ENCODE measurements around the gene NPLOC4.

NPLOC4 gene

GRCh38 chr17:81636505-81637288 is at the start of gene NPLOC4, which contains the start of gene TSPAN10:
Gene NPLOC4, minus strand, starts transcription at chr17:81637112. Its CDS starts 182 bp downstream, at chr17:81636930.
Gene TSPAN10, plus strand, starts transcription at chr17:81637196. Its CDS starts 5,217 bp downstream, at chr17:81642413.
- peak; percentile 86 to 87 for DNase-seq

- no peak for DNase-seq
These were observed 49.7 kb upstream of the NPLOC4 start for GRCh38 chr17:81686614-81687013.

DNA sequence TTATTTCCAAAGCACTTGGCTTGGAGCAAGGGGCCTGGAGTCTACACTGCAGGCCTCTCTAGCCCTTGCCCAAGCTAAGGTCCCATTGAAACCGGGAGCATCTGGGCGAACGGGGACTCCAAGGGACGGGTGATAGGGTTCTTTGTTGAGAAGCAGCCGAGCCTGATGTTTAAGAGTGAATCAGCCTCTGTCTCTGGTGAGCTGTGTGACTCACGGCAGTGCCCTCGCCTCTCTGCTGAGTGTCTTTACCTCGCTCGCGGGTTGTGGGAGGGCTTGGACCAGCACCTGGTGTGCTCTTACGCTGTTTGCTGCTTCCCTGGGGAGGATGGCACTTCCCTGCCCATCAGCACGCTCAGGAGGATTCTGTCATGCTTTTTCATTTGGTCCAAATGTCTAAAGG is 48.2 kb upstream of the NPLOC4 start:
- no peak for DNase-seq

DNA sequence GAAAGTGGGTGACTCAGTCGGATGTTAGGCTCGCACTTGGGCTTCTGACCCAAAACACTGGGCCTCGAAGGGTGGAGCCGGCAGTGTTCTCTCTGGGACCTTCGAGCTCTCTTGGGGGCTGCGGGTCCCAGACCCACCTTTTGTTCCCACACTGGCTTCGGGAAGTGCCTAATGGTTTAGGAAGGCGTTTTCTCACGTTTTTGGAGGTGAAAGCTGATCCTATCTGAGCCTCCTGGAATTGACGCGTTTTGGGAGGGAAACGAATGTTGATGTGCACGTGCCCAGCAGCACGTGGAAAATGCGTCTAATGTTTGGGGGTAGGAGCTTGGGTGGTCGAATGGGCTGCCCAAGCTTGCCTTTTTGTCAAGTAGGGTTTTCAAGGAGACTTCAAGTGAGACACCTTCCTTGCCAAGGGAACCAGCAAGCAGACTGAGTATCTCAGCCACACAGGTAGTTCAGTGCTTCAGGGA is 47.6 kb upstream of the NPLOC4 start:
- no peak for DNase-seq

- peak; percentile 99 for DNase-seq
These were observed 46.9 kb upstream of the NPLOC4 start, which contains the start of the genes ARL16 and HGS for GRCh38 chr17:81683584-81684441. Gene ARL16, minus strand, starts transcription at chr17:81683797. Its CDS starts 44 bp downstream, at chr17:81683753. Gene HGS, plus strand, starts transcription at chr17:81684011. Its CDS starts 56 bp downstream, at chr17:81684067.

DNA sequence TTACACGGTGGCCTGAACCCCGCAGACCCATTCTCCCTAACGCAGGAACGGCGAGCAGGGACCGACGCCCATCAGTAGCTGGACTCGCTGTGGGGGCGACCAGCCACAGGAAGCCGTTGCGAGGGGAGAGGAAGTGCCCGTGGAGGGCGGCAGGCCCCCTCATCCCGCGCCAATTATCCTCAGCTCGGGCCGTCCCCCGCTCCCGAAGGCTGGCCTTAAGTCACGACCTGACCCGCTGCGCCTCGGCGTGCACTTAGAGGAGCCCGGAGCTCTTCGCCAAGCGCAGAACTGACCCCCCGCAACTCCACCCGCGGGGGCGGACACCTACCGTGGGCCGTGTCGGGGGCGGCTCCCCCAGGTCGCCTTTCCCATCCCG is 46.3 kb upstream of the NPLOC4 start:
- DNase-seq, result peak in 1 of 2 experiments; percentile 49

GRCh38 chr17:81682565-81683207 is 45.8 kb upstream of the NPLOC4 start:
- peak; percentile 56 to 68 for DNase-seq

GRCh38 chr17:81681672-81682071 is 44.8 kb upstream of the NPLOC4 start:
- DNase-seq, result no peak

DNA sequence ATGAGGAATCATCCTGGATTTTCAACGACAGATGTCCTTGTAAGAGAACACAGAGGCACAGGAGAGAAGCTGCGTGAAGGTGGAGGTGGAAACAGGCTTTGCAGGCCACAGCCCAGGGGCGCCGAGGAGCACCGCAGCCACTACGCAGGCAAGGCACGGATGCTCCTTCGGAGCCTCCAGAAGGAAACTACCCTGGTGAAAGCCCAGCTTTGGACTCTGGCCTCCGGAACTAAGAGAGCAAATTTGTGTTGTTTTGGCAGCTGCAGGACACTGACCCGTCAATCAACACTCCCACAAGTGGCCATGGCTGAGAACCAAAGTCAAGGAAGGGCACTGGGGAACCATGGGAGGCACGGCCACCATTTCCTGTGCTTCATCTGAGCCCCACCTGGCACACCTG is 43.2 kb upstream of the NPLOC4 start:
- DNase-seq, result no peak

DNA sequence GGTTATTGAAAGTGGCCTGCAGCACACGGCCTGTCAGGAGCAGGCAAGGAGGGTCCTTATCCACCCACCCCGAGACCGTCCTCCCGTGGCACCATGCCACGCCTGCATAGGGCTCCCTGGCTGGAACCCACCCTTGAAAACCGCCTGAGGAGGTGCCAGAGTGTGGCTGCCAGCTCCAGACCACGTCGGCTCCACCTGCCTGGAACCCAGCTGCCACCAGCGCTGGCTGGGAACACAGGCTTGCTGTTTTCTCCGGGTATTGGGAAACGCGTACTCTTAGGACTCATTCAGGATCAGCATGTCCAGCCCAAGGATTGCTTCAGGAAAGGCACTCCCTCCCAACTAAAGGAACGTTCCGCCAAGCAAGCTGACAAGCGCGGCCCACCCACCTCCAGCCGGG is 40.0 kb upstream of the NPLOC4 start:
- no peak for DNase-seq

DNA sequence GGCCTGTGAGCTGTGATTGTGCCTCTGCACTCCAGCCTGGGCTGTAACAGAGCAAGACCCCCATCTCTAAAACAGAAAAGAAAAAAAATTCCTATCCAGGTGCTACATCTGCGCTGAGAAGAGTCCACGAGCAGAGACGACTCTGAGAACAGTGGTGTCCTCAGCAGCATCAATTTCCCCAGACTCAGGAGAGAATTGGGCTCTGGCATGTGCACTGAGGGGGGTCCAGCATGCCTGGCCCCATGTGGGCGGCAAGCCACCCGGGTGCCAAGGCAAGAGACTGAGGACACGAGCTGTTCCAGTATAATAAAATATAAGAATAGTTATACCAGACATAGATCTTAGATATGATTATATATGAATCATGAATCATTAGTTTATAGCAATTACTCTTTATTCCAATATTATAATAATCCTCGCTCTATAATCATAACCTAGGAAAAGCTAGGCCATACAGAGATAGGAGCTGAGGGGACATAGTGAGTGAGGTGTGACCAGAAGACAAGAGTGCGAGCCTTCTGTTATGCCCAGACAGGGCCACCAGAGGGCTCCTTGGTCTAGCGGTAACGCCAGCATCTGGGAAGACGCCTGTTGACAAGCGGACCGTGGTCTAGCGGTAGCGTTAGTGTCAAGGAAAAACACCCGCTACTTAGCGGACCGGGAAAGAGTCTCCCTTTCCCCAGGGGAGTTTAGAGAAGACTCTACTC is 38.8 kb upstream of the NPLOC4 start:
- peak; percentile 67 for DNase-seq

DNA sequence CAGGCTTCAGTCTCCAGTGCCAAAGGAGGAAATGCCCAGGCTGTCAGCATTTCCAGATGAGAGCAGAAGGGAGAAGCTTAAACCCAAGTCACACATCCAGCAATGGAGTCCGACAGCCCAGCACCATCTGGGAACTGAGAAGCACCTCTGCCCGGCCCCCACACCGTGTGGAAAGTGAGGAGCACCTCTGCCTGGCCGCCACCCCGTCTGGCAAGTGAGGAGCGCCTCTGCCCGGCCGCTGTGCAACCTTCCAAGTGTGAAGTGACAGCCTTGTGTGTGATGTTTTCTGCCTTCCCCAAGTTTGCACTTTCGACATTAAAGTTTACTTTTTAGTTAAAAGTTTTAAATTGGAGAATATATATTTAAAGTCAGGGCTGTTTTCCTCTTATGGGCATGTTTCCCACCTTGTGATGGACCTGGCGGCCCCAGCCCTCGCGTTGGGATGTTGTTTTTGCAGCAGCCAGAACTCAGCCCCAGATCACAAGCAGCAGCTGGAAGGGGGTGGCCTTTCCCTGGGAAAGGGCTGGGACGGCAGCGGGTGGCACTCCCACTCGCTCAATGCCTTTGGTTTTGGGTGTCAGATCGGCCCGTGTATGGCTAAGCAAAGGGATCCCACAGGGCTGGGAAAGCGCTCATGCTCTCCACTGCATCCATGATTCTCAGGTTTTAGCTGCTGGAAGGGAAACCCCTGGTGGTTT is 36.8 kb upstream of the NPLOC4 start:
- DNase-seq, result no peak

GRCh38 chr17:81672954-81673353 is 36.0 kb upstream of the NPLOC4 start:
- no peak for DNase-seq

GRCh38 chr17:81672504-81672903 is 35.6 kb upstream of the NPLOC4 start:
- DNase-seq, result no peak

DNA sequence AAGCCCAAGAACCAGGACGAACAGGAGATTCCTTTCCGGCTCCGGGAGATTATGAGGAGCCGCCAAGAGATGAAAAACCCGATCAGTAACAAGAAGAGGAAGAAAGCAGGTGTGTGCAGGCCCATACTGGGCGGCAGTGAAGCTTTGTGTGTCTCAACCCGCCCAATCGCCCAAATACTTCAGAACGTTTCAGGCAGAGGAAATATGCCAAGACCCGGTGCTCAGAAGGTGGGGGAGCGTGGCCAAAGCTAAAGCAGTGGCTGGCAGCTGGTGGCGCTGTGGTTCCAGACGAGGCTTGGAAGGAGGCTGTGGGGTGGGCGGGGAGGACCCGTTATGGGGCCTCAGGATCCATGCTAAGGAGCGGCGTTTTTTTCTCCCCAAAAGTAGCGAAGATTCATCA is 30.8 kb upstream of the NPLOC4 start:
- DNase-seq, result peak; percentile 58 to 68

DNA sequence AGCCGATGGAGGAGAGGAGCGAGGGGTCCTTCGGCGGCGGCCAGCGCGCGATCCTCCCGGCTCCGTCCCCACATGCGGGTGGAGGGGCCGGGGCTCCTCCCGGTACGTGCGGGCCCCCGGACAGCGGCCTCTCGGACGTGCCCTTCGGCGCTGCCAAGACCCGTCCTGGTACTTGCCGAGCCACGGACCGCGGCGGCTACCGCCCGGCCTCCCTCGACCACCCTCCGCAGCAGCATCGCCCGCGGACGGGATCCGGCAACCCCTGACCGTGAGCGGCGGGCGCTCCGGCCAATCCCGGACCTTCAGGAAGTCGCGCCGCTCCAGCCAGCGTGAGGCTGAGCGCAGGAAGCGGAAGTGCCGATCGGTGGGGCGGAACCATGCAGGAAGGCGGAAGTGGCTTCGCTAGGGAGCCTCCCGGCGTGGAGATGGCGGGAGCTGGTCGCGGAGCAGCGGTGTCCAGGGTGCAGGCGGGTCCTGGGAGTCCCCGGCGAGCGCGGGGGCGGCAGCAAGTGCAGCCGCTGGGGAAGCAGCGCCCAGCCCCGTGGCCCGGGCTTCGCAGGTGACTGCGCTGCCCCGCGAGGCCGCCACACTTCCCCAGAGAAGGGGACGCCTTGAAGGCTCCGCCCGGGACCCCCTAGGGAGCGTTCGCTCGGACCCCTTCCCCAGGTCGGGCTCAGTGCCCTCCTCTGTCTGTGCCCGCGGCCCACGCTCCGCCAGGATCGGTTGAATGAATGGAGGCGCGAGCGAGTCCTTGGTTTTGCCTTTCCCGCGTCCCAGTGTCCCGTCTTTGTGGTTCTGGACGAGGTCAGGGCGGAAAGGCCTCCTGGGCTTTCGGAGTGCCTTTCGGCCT is 29.7 kb upstream of the NPLOC4 start, which contains the start of the genes CCDC137 and OXLD1:
CCDC137 (plus strand) TSS at position 396 of the 850 bp plus-strand sequence; CDS start at position 426, 30 bp downstream.
OXLD1 (minus strand) TSS at position 264 of the 850 bp plus-strand sequence; CDS start at position 236, 28 bp downstream.
- peak; percentile 97 to 98 for DNase-seq

- DNase-seq, result peak in 1 of 2 experiments; percentile 37
These were observed 29.1 kb upstream of the NPLOC4 start for GRCh38 chr17:81666092-81666341.

DNA sequence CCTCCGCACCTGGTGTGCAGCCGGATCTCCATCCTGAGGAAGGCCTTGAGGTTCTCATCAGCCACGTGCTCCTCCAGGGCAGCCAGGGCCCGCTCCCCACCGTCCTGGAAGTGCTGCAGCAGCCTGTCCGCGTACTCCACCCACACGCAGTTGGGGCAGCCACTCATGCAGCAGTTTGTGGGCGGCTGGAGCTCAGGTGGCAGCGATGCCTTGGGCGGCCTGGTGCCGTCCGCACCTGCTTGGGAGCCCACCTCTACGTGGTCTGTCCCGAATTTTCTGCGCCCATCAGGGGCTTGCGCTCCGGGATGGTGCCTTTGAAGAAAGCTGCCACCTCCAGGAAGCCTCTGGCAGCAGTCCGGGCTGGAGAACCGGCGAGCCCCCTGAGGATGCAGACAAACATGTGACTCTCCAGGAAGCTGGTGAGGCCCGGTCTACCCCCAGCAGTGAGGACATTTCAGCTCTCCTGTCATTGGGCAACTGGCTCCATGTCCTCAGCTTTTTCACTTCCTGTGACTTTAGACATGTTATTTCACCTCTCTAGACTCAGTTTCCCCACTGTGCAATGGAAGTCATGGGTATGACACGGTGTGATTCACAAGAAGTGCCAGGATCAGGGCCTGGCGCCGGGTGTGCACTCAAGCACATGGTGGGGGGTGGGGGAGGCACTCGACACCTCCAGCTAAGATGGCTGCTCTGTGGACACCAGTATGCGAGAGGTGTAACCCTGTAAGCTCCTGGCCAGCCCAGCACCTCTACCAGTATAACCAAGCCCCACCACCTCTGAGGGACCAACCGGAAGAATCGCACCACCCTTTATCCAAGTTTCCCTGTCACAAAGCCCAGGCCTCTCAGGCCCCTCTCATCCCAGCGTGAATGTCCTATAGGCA is 28.5 kb upstream of the NPLOC4 start:
- DNase-seq, result peak; percentile 37 to 47

DNA sequence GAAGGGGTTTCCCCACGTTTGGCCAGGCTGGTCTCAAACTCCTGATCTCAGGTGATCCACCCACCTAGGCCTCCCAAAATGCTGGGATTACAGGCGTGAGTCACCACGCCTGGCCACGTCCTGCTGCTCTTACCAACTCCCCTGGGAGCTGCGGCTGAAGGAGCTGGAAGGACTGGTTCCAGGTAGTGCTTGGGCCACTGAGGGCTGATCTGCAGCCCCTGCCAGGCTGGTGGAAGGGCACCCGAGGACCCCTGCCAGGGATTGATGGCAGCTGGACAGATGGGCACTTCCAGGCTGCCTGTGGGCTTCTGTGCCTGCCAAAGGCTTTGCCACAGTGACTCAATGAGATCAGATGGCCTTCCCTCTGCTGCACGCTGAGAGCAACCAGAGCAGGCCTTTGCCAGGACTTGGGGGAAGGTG is 27.1 kb upstream of the NPLOC4 start:
- no peak for DNase-seq

GRCh38 chr17:81662002-81662401 is 25.1 kb upstream of the NPLOC4 start:
- no peak for DNase-seq
